ENCODE data around the gene SUCLA2.

- TF ChIP-seq CTCF (IDR thresholded peaks at IDR 0.05; ENCODE audit: insufficient read depth, low read length, poor library complexity, severe bottlenecking) (no peak), EZH2phosphoT487 (conservative IDR thresholded peaks at IDR 0.05; ENCODE audit: low read length) (no peak)
Observed at GRCh38 chr13:47904891-47905290, 96.2 kb downstream of the SUCLA2 start.
